H1 (cell line): ENCODE results near the gene BCL3. TPM values are rescaled to one million over a fixed set of nuclear protein-coding genes. Genes with fewer than 3 reads are reported as not detected.

Source experiments
- CTCF ChIA-PET: fragments of 300-600 bp; sonication (Branson Sonifier 250); formaldehyde crosslinking; loops from one replicate; lab custom pipeline; 2021; ENCODE audit not compliant: partially characterized antibody; lab: Charles Lee
- POLR2A ChIA-PET: fragments of 300-600 bp; sonication (Branson Sonifier 250); formaldehyde crosslinking; loops from one replicate; lab custom pipeline; 2021; ENCODE audit warnings: inconsistent platforms; ENCODE audit not compliant: partially characterized antibody; lab: Charles Lee
- DNase-seq, 2 experiments: peaks; one replicate each; pipeline versions ENCODE4 v3.0.0 to v3.0.0-alpha.2; 2010 to 2022; ENCODE audit warnings: low spot score in 2 of 2, low read depth in 1 of 2, mixed read lengths in 1 of 2
- FAIRE-seq: peaks from 2 replicates; lab custom pipeline; 2011; peaks lifted over from hg19 to GRCh38; lab: Jason Lieb, UNC
- H2AFZ ChIP-seq: 2 replicates; pipeline ENCODE4 v1.8.1; 2012; ENCODE audit warnings: low read length, inconsistent platforms
- H2AK5ac ChIP-seq: 2 replicates; pipeline ENCODE4 v1.6.1; 2013; ENCODE audit warnings: low read depth, low read length
- H2BK120ac ChIP-seq: replicated peaks from 2 replicates; pipeline ENCODE3; 2013; ENCODE audit warnings: low read depth, low read length, inconsistent platforms
- H2BK12ac ChIP-seq: 2 replicates; pipeline ENCODE4 v1.6.1; 2013; ENCODE audit warnings: low read depth, low read length
- H2BK15ac ChIP-seq: 2 replicates; pipeline ENCODE4 v1.6.1; 2013; ENCODE audit warnings: low read length
- H2BK20ac ChIP-seq: 2 replicates; pipeline ENCODE4 v1.6.1; 2013; ENCODE audit warnings: low read length
- H2BK5ac ChIP-seq: 2 replicates; pipeline ENCODE4 v1.6.1; 2013; ENCODE audit warnings: low read depth, low read length
- H3K14ac ChIP-seq: 2 replicates; pipeline ENCODE4 v1.6.1; 2013; ENCODE audit warnings: inconsistent platforms; ENCODE audit not compliant: insufficient read length
- H3K18ac ChIP-seq: 2 replicates; pipeline ENCODE4 v1.6.1; 2013; ENCODE audit warnings: low read length; ENCODE audit errors: extremely low read depth
- H3K23ac ChIP-seq: 2 replicates; pipeline ENCODE4 v1.6.1; 2013; ENCODE audit warnings: inconsistent platforms; ENCODE audit not compliant: insufficient read length
- H3K23me2 ChIP-seq: 2 replicates; pipeline ENCODE4 v1.6.1; 2013; ENCODE audit warnings: low read depth, low read length
- H3K27ac ChIP-seq: 2 replicates; pipeline ENCODE4 v1.6.1; 2011; ENCODE audit warnings: low read depth, low read length, inconsistent platforms
- H3K27me3 ChIP-seq, 4 experiments: replicated peaks in 1 of 4; 1 replicate in 1 of 4; 2 replicates in 3 of 4; pipeline versions ENCODE4 v1.6.1 to v1.8.1; 2011 to 2013; ENCODE audit warnings: low read length in 3 of 4, mild to moderate bottlenecking in 3 of 4, inconsistent platforms in 2 of 4, mixed read lengths in 2 of 4, moderate library complexity in 1 of 4; ENCODE audit not compliant: control insufficient read depth in 3 of 4, insufficient read depth in 3 of 4; ENCODE audit errors: extremely low read depth in 1 of 4
- H3K36me3 ChIP-seq, 4 experiments: 2 replicates each; pipeline versions ENCODE4 v1.6.1 to v1.8.1; 2011 to 2013; ENCODE audit warnings: mild to moderate bottlenecking in 4 of 4, low read length in 3 of 4, moderate library complexity in 2 of 4, control low read depth in 1 of 4, inconsistent platforms in 1 of 4; ENCODE audit not compliant: insufficient read depth in 4 of 4, control insufficient read depth in 2 of 4
- H3K4ac ChIP-seq: replicated peaks from 2 replicates; pipeline ENCODE3; 2013; ENCODE audit warnings: low read length, low read depth, mixed read lengths, inconsistent platforms; ENCODE audit not compliant: insufficient read length
- H3K4me1 ChIP-seq, 4 experiments: replicated peaks in 1 of 4; 1 replicate in 1 of 4; 2 replicates in 3 of 4; pipeline versions ENCODE4 v1.6.1 to v1.8.1; 2011 to 2013; ENCODE audit warnings: low read length in 3 of 4, inconsistent platforms in 2 of 4, mixed read lengths in 1 of 4; ENCODE audit not compliant: insufficient read depth in 4 of 4, control insufficient read depth in 3 of 4
- H3K4me2 ChIP-seq, 2 experiments: 2 replicates each; pipeline versions ENCODE4 v1.6.1 to v1.8.1; 2011 to 2013; ENCODE audit warnings: low read depth in 2 of 2, low read length in 2 of 2, control low read depth in 1 of 2, inconsistent platforms in 1 of 2, mild to moderate bottlenecking in 1 of 2; ENCODE audit not compliant: insufficient read depth in 1 of 2
- H3K4me3 ChIP-seq, 4 experiments: fragments of 200-600, 300-600 bp in 1 of 4; sonication (generic), shearing (Covaris generic), sonication (Bioruptor Twin) in 1 of 4; 2 replicates each; pipeline versions ENCODE4 v1.5.1 to v1.8.1; 2011 to 2016; ENCODE audit warnings: low read length in 4 of 4, low read depth in 3 of 4, control low read depth in 2 of 4, inconsistent platforms in 2 of 4, mild to moderate bottlenecking in 2 of 4, mixed read lengths in 1 of 4, moderate library complexity in 1 of 4; ENCODE audit not compliant: insufficient read depth in 2 of 4; ENCODE audit errors: extremely low read depth in 1 of 4
- H3K56ac ChIP-seq: replicated peaks from 2 replicates; pipeline ENCODE3; 2013; ENCODE audit warnings: low read depth, mild to moderate bottlenecking, mixed read lengths, low read length, inconsistent platforms; ENCODE audit not compliant: insufficient read length
- H3K79me1 ChIP-seq: 2 replicates; pipeline ENCODE4 v1.6.1; 2013; ENCODE audit warnings: low read depth, low read length, control low read depth
- H3K79me2 ChIP-seq, 2 experiments: 2 replicates each; pipeline versions ENCODE4 v1.6.1 to v1.8.1; 2012 to 2013; ENCODE audit warnings: low read length in 2 of 2, mild to moderate bottlenecking in 2 of 2, inconsistent platforms in 1 of 2; ENCODE audit not compliant: insufficient read depth in 2 of 2, control insufficient read depth in 1 of 2
- H3K9ac ChIP-seq, 4 experiments: replicated peaks in 1 of 4; 1 replicate in 1 of 4; 2 replicates in 3 of 4; pipeline versions ENCODE4 v1.6.1 to v1.8.1; 2011 to 2013; ENCODE audit warnings: low read depth in 3 of 4, low read length in 3 of 4, control low read depth in 2 of 4, mild to moderate bottlenecking in 2 of 4, moderate library complexity in 2 of 4, inconsistent platforms in 1 of 4; ENCODE audit errors: extremely low read depth in 1 of 4
- H3K9me3 ChIP-seq, 2 experiments: 2 replicates each; pipeline versions ENCODE4 v1.6.1 to v1.8.1; 2012 to 2013; ENCODE audit warnings: mild to moderate bottlenecking in 2 of 2, moderate library complexity in 2 of 2, control low read depth in 1 of 2, inconsistent platforms in 1 of 2, low read depth in 1 of 2, low read length in 1 of 2, mixed read lengths in 1 of 2; ENCODE audit not compliant: insufficient read depth in 2 of 2
- H4K20me1 ChIP-seq, 2 experiments: replicated peaks in 1 of 2; 2 replicates each; pipeline versions ENCODE3 to v1.8.1; 2011 to 2013; ENCODE audit warnings: inconsistent platforms in 2 of 2, low read length in 2 of 2, mild to moderate bottlenecking in 1 of 2; ENCODE audit not compliant: insufficient read depth in 2 of 2, control insufficient read depth in 1 of 2
- H4K5ac ChIP-seq: 2 replicates; pipeline ENCODE4 v1.6.1; 2013; ENCODE audit warnings: low read length, low read depth, mixed read lengths, inconsistent platforms; ENCODE audit not compliant: insufficient read length
- H4K8ac ChIP-seq: 2 replicates; pipeline ENCODE4 v1.8.0; 2013; ENCODE audit warnings: mild to moderate bottlenecking, moderate library complexity, low read length, inconsistent platforms; ENCODE audit not compliant: insufficient read depth; ENCODE audit errors: extremely low read depth
- H4K91ac ChIP-seq: replicated peaks from 2 replicates; pipeline ENCODE3; 2013; ENCODE audit warnings: low read length, mixed read lengths, inconsistent platforms; ENCODE audit not compliant: insufficient read length
- ZNF274 ChIP-seq: IDR thresholded peaks from 2 replicates; pipeline ENCODE4 v1.7.0; 2012; ENCODE audit warnings: low read length, borderline replicate concordance; ENCODE audit errors: extremely low read depth
- WGBS, 2 experiments: shearing (Covaris generic) in 1 of 2; methylation state at CpG; one replicate each; pipeline versions ENCODE4 v1.1.6 to v1.1.7; 2013 to 2015; ENCODE audit warnings: low lambda C conversion rate in 2 of 2, mixed read lengths in 2 of 2, inconsistent platforms in 1 of 2, low coverage in 1 of 2, missing lambda C conversion rate in 1 of 2; ENCODE audit not compliant: insufficient replicate concordance in 2 of 2, insufficient coverage in 1 of 2, insufficient read length in 1 of 2; ENCODE audit errors: extremely low coverage in 1 of 2, missing lambda C conversion rate in 1 of 2; 5-methylcytosine and 5-hydroxymethylcytosine counted together
- polyA plus RNA-seq, 7 experiments: library from polyadenylated mRNA; depleted of rRNA in 3 of 7; stranded (reverse) in 5 of 7; unstranded in 2 of 7; fragments of >200 nt in 5 of 7; fragments of 200-250 nt in 2 of 7; gene quantifications; 1 replicate in 5 of 7; 2 replicates in 1 of 7; 4 replicates in 1 of 7; pipeline versions ENCODE4 v1.2.1 to v1.2.3, GENCODE V29; 2011 to 2013; ENCODE audit warnings: missing spikeins in 2 of 7, mixed read lengths in 2 of 7
- total RNA-seq: library from RNA; stranded (reverse); fragmentation: NEBNext Ultra II Directional; extraction: Animal tissue kit (Norgen Biotek cat#: 25700); gene quantifications from 2 replicates; pipeline ENCODE4 v1.2.1, GENCODE V29; 2021

BCL3 gene
- total and polyA plus RNA-seq, 2 of the 8 experiments (the other 6 are each of a cell fraction or from before 2014, with no cell fraction given), result 0.88 to 2.4 TPM

GRCh38 chr19:44725251-44725650, 23.3 kb upstream of the BCL3 start:
- H2BK12ac ChIP-seq, result peak overlapping the region; percentile 68; the same call in 1 of the 2 replicates
- DNase-seq (no peak), FAIRE-seq (no peak)
- H3K56ac ChIP-seq, result no peak overlapping the region
- H3K9me3 ChIP-seq, result no peaks in the 10 kb centered on the region
- no peak overlapping the region; the same call in 1 of the 2 replicates for H3K18ac ChIP-seq
- peaks cover 0 to 3% (median 0%) of the 10 kb centered on the region in 4 experiments; a peak in 1 of 7 replicates for H3K4me1 ChIP-seq
- H4K91ac ChIP-seq, result no peak overlapping the region
- no peak overlapping the region for H2BK20ac ChIP-seq
- H3K79me2 ChIP-seq, result no peaks in the 10 kb centered on the region
- ChIA-PET CTCF (interaction anchor here (0.6 to 20.6 kb wide), 27 partner anchors 7 to 186 kb away, joined by 3 to 468 read pairs (median 10); partner anchors contain the start of genes BCAM and NECTIN2), POLR2A (interaction anchor here (0.6 to 1.7 kb wide), 4 partner anchors 36 to 148 kb away, joined by 3 to 5 read pairs (median 3); no protein-coding TSS in a partner anchor)
- H4K20me1 ChIP-seq, result no peaks in the 10 kb centered on the region
- H3K23ac ChIP-seq, result no peak overlapping the region
- no peak overlapping the region for H3K4me3 ChIP-seq
- no peaks in the 10 kb centered on the region; a peak in 1 of 7 replicates for H3K27me3 ChIP-seq
- peak overlapping the region; percentile 35 for H4K8ac ChIP-seq
- no peak overlapping the region for H2BK5ac ChIP-seq
- 70% methylated on average over 5 of the region's 18 CpGs; no CpG with 5 or more reads in 1 of the 2 experiments for WGBS, 2 experiments
- no peak overlapping the region for H2AK5ac ChIP-seq
- H3K9ac ChIP-seq, result no peak overlapping the region
- no peaks in the 10 kb centered on the region for H3K36me3 ChIP-seq
- no peak overlapping the region for H4K5ac ChIP-seq
- H3K79me1 ChIP-seq, result no peaks in the 10 kb centered on the region
- H3K4ac ChIP-seq, result no peak overlapping the region
- TF ChIP-seq ZNF274, result no peak
- H2BK120ac ChIP-seq, result no peak overlapping the region
- H2AFZ ChIP-seq, result peak overlapping the region; percentile 34; the same call in 1 of the 2 replicates
- H3K27ac ChIP-seq, result no peak overlapping the region
- H3K4me2 ChIP-seq, result no peak overlapping the region
- H3K14ac ChIP-seq, result no peak overlapping the region
- no peaks in the 10 kb centered on the region for H3K23me2 ChIP-seq
- H2BK15ac ChIP-seq, result no peak overlapping the region
